K562 (cell line): ENCODE results near the gene OR2AJ1. TPM values are rescaled to one million over a fixed set of nuclear protein-coding genes. Genes with fewer than 3 reads are reported as not detected.

Experiments used
- ATAC-seq: fragments of 200-7000 bp; cut with Tn5 transposase; 3 replicates; pipeline ENCODE4 v1.9.1; 2020; ENCODE audit warnings: moderate library complexity
- BruUV-seq: library from RNA; stranded (reverse); fragments of 400-500 nt; replicated peaks from 2 replicates; lab custom pipeline; 2021; lab: Mats Ljungman, UMichigan
- CTCF ChIA-PET: fragments of 300-600 bp; formaldehyde crosslinking; extraction: SDS; loops from one replicate; lab custom pipeline; 2021; ENCODE audit warnings: low intra/inter-chr PET ratio; lab: Yijun Ruan, JAX
- POLR2A ChIA-PET: fragments of 300-600, 350-650 bp; sonication (Branson Sonifier 250); formaldehyde crosslinking; extraction: SDS; loops from one replicate; lab custom pipeline; 2021; ENCODE audit warnings: antibody characterized with exemption, inconsistent platforms; lab: Yijun Ruan, JAX
- DNase-seq, 4 experiments: peaks; one replicate each; pipeline versions ENCODE4 v3.0.0 to v3.0.0-alpha.2; 2011 to 2018; ENCODE audit warnings: low spot score in 3 of 4, mixed read lengths in 3 of 4; ENCODE audit errors: extremely low read depth in 1 of 4
- FAIRE-seq: peaks from 2 replicates; lab custom pipeline; 2011; peaks lifted over from hg19 to GRCh38; lab: Jason Lieb, UNC
- H2AFZ ChIP-seq: 2 replicates; pipeline ENCODE4 v1.6.0; 2011; ENCODE audit warnings: low read depth, low read length, control low read depth, inconsistent platforms
- H3K27ac ChIP-seq: fragments of 200-600 bp; 3 replicates; pipeline ENCODE4 v1.8.0; 2011; ENCODE audit warnings: low read depth, mild to moderate bottlenecking, control low read depth, inconsistent platforms, low read length, moderate library complexity, mixed read lengths; ENCODE audit errors: extremely low read depth
- H3K27me3 ChIP-seq, 2 experiments: fragments of 300-600 bp in 1 of 2; 2 replicates in 1 of 2; 3 replicates in 1 of 2; pipeline versions ENCODE4 v1.6.0 to v1.8.0; 2011; ENCODE audit warnings: inconsistent platforms in 2 of 2, low read length in 2 of 2, mild to moderate bottlenecking in 1 of 2, mixed read lengths in 1 of 2, moderate library complexity in 1 of 2; ENCODE audit not compliant: control insufficient read depth in 2 of 2, insufficient read depth in 2 of 2
- H3K36me3 ChIP-seq: fragments of 300-600 bp; 3 replicates; pipeline ENCODE4 v1.8.0; 2011; ENCODE audit warnings: mild to moderate bottlenecking, low read length, inconsistent platforms; ENCODE audit not compliant: control insufficient read depth, insufficient read depth
- H3K4me1 ChIP-seq, 2 experiments: fragments of 200-600 bp in 1 of 2; replicated peaks in 1 of 2; 2 replicates in 1 of 2; 3 replicates in 1 of 2; pipeline versions ENCODE4 v1.5.1 to v1.8.0; 2011; ENCODE audit warnings: inconsistent platforms in 2 of 2, low read length in 2 of 2, mild to moderate bottlenecking in 1 of 2, mixed read lengths in 1 of 2, moderate library complexity in 1 of 2; ENCODE audit not compliant: control insufficient read depth in 2 of 2, insufficient read depth in 2 of 2
- H3K4me2 ChIP-seq: 2 replicates; pipeline ENCODE4 v1.6.1; 2011; ENCODE audit warnings: low read length, control low read depth, inconsistent platforms, mixed read lengths; ENCODE audit not compliant: insufficient read depth
- H3K4me3 ChIP-seq: fragments of 200-600 bp; sonication (generic), shearing (Covaris generic); 2 replicates; pipeline ENCODE4 v1.5.1; 2016; ENCODE audit warnings: control low read depth, inconsistent platforms
- H3K79me2 ChIP-seq: fragments of 200-600 bp; 3 replicates; pipeline ENCODE4 v1.8.0; 2011; ENCODE audit warnings: low read length, inconsistent platforms; ENCODE audit not compliant: control insufficient read depth, insufficient read depth
- H3K9ac ChIP-seq, 2 experiments: 2 replicates each; pipeline versions ENCODE4 v1.6.0 to v1.6.1; 2011; ENCODE audit warnings: low read depth in 2 of 2, low read length in 2 of 2, control low read depth in 1 of 2, inconsistent platforms in 1 of 2, mild to moderate bottlenecking in 1 of 2, mixed read lengths in 1 of 2; ENCODE audit not compliant: insufficient read depth in 1 of 2
- H3K9me1 ChIP-seq: one replicate; pipeline ENCODE4 v1.6.0; 2011; ENCODE audit warnings: inconsistent platforms, mild to moderate bottlenecking, low read length, moderate library complexity; ENCODE audit not compliant: control insufficient read depth, insufficient read depth
- H3K9me3 ChIP-seq: replicated peaks from 2 replicates; pipeline ENCODE4 v1.5.1; 2011; ENCODE audit warnings: low read depth, low read length, inconsistent platforms; ENCODE audit not compliant: control insufficient read depth, insufficient read depth
- H4K20me1 ChIP-seq: replicated peaks from 2 replicates; pipeline ENCODE4 v1.6.1; 2011; ENCODE audit warnings: low read length, inconsistent platforms, mixed read lengths; ENCODE audit not compliant: control insufficient read depth, insufficient read depth
- EP400 ChIP-seq: fragments of 450-650 bp; IDR thresholded peaks from 2 replicates; pipeline ENCODE4 v1.6.1; 2017; ENCODE audit warnings: antibody characterized with exemption, mild to moderate bottlenecking, moderate library complexity
- FOXJ3 ChIP-seq: sonication (generic); formaldehyde crosslinking; IDR thresholded peaks from 2 replicates; pipeline ENCODE4 v1.4.0; 2020; ENCODE audit warnings: mild to moderate bottlenecking, missing genetic modification reagents
- HDAC6 ChIP-seq: IDR thresholded peaks from 2 replicates; pipeline ENCODE4 v1.6.1; 2012; ENCODE audit warnings: low read depth, mild to moderate bottlenecking, control low read depth, inconsistent platforms, low read length, moderate library complexity
- MTA2 ChIP-seq: fragments of 450-650 bp; IDR thresholded peaks from 2 replicates; pipeline ENCODE4 v1.6.1; 2016; ENCODE audit warnings: low read depth
- NR2F6 ChIP-seq: fragments of 450-650 bp; formaldehyde crosslinking; IDR thresholded peaks from 2 replicates; pipeline ENCODE4 v1.4.0; 2020; ENCODE audit warnings: mild to moderate bottlenecking
- PHB2 ChIP-seq: fragments of 450-650 bp; IDR thresholded peaks from 2 replicates; pipeline ENCODE4 v1.6.1; 2017; ENCODE audit warnings: low read depth
- ZNF184 ChIP-seq: sonication (generic); formaldehyde crosslinking; IDR thresholded peaks from 2 replicates; pipeline ENCODE4 v1.5.0; 2020; ENCODE audit warnings: missing genetic modification reagents
- ZNF668 ChIP-seq: fragments of 250-450 bp; sonication (Bioruptor Pico); IDR thresholded peaks from 2 replicates; pipeline ENCODE4 v1.8.0; 2022; ENCODE audit warnings: mild to moderate bottlenecking, inconsistent platforms
- WGBS: fragments of 100-300 bp; shearing (Covaris generic); methylation state at CpG from one replicate; pipeline ENCODE4 v1.1.6; 2016; ENCODE audit warnings: low coverage, mixed read lengths; ENCODE audit not compliant: insufficient coverage; ENCODE audit errors: missing lambda C conversion rate; 5-methylcytosine and 5-hydroxymethylcytosine counted together
- in situ Hi-C: fragments of 300-500 bp; cut with MboI; formaldehyde crosslinking; loops from 4 replicates; pipeline ENCODE4 v1.15.0; 2018; ENCODE audit warnings: inconsistent platforms, mixed read lengths
- intact Hi-C: fragments of 100-400 bp; cut with micrococcal nuclease; formaldehyde crosslinking; loops from 2 replicates; pipeline ENCODE4 v1.14.2; 2022
- polyA plus RNA-seq, 8 experiments: library from polyadenylated mRNA; depleted of rRNA in 4 of 8; stranded (reverse) in 5 of 8; unstranded in 3 of 8; fragments of >200 nt; fragmentation: Nextera tagmentation in 2 of 8; fragmentation: Illumina TruSeq in 1 of 8; extraction: Ambion mirVana in 2 of 8; extraction: Trizol in 1 of 8; gene quantifications; 2 replicates each; pipeline versions ENCODE4 v1.2.1 to v1.2.3, GENCODE V29; 2011 to 2014; ENCODE audit warnings: inconsistent platforms in 1 of 8, missing spikeins in 1 of 8
- total RNA-seq, 7 experiments: library from RNA; depleted of rRNA in 6 of 7; stranded (reverse); fragments of >200 nt in 6 of 7; fragmentation: Illumina TruSeq in 2 of 7; extraction: Trizol in 2 of 7; gene quantifications; 2 replicates each; pipeline versions ENCODE4 v1.2.1 to v1.2.3, GENCODE V29; 2011 to 2021; ENCODE audit warnings: low replicate concordance in 1 of 7
- TF ChIP-seq, protein P1 (sequence below), 2 experiments: fragments of 450-650 bp in 1 of 2; sonication (generic) in 1 of 2; formaldehyde crosslinking in 1 of 2; IDR thresholded peaks in 1 of 2; conservative IDR thresholded peaks in 1 of 2; 2 replicates each; pipeline versions ENCODE4 v1.6.1 to v1.8.1; 2016 to 2023; ENCODE audit warnings: mild to moderate bottlenecking in 2 of 2, moderate library complexity in 2 of 2, inconsistent platforms in 1 of 2, missing genetic modification reagents in 1 of 2
- TF ChIP-seq, protein P2 (sequence below): fragments of 450-650 bp; IDR thresholded peaks from 2 replicates; pipeline ENCODE4 v1.6.1; 2016; ENCODE audit warnings: antibody characterized with exemption
- TF ChIP-seq, protein P3 (sequence below): fragments of 450-650 bp; IDR thresholded peaks from 2 replicates; pipeline ENCODE4 v1.6.1; 2018; ENCODE audit warnings: mild to moderate bottlenecking, low read depth; ENCODE audit not compliant: partially characterized antibody

Gene OR2AJ1
- total and polyA plus RNA-seq, 9 of the 15 experiments (the other 6 are each of a cell fraction or from before 2014, with no cell fraction given): not detected

GRCh38 chr1:247919952-247920351 is 4.7 kb upstream of the OR2AJ1 start, which contains the start of gene OR2T8:
Gene OR2T8, plus strand, starts transcription at chr1:247920252. Its CDS starts 766 bp downstream, at chr1:247921018.
- Histone ChIP-seq H3K4me2 (no peak within 1 kb of the TSS), H3K9ac (no peak within 1 kb of the TSS), H3K9me3 (no peaks in the 10 kb centered on the region)
- FAIRE-seq: no peak
- intact Hi-C loops: no loop called here
- POLR2A ChIA-PET: no interaction called here
- TF ChIP-seq, protein P1, sequence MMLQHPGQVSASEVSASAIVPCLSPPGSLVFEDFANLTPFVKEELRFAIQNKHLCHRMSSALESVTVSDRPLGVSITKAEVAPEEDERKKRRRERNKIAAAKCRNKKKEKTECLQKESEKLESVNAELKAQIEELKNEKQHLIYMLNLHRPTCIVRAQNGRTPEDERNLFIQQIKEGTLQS (IDR thresholded peaks at IDR 0.05): no peak
- TF ChIP-seq, protein P1 (CRISPR knock-in tag; conservative IDR thresholded peaks at IDR 0.05): no peak
- TF ChIP-seq NR2F6 (CRISPR knock-in tag): no peak
- TF ChIP-seq ZNF668 (CRISPR knock-in tag): no peak
- TF ChIP-seq MTA2: no peak
- TF ChIP-seq HDAC6: no peak
- TF ChIP-seq, protein P2, sequence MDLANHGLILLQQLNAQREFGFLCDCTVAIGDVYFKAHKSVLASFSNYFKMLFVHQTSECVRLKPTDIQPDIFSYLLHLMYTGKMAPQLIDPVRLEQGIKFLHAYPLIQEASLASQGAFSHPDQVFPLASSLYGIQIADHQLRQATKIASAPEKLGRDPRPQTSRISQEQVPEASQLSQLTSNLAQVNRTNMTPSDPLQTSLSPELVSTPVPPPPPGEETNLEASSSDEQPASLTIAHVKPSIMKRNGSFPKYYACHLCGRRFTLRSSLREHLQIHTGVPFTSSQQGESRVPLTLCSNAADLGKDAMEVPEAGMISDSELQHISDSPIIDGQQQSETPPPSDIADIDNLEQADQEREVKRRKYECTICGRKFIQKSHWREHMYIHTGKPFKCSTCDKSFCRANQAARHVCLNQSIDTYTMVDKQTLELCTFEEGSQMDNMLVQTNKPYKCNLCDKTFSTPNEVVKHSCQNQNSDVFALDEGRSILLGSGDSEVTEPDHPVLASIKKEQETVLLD: no peak
- no peak for TF ChIP-seq ZNF184
- no peak for TF ChIP-seq EP400
- TF ChIP-seq FOXJ3 (CRISPR knock-in tag): no peak
- TF ChIP-seq, protein P3, sequence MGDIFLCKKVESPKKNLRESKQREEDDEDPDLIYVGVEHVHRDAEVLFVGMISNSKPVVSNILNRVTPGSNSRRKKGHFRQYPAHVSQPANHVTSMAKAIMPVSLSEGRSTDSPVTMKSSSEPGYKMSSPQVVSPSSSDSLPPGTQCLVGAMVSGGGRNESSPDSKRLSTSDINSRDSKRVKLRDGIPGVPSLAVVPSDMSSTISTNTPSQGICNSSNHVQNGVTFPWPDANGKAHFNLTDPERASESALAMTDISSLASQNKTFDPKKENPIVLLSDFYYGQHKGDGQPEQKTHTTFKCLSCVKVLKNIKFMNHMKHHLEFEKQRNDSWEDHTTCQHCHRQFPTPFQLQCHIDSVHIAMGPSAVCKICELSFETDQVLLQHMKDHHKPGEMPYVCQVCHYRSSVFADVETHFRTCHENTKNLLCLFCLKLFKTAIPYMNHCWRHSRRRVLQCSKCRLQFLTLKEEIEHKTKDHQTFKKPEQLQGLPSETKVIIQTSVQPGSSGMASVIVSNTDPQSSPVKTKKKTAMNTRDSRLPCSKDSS: no peak
- no peak for TF ChIP-seq PHB2
- TF ChIP-seq, all 486 proteins: peak for 0
- no peak within 1 kb of the TSS for H3K4me3 ChIP-seq
- no peak within 1 kb of the TSS for H2AFZ ChIP-seq
- in situ Hi-C loops: no loop called here
- CTCF ChIA-PET: no interaction called here
- no peaks in the 10 kb centered on the region for H3K79me2 ChIP-seq
- H3K27ac ChIP-seq: no peak within 1 kb of the TSS
- no peaks in the 10 kb centered on the region for H3K9me1 ChIP-seq
- no peaks in the 10 kb centered on the region for H3K4me1 ChIP-seq
- DNase-seq (no peak), ATAC-seq (no peak)
- H3K36me3 ChIP-seq: no peaks in the 10 kb centered on the region
- no peaks in the 10 kb centered on the region for H4K20me1 ChIP-seq
- no TSS peak for BruUV-seq
- no peaks in the 10 kb centered on the region for H3K27me3 ChIP-seq
- 10% methylated on average over 2 of the region's 2 CpGs for WGBS
